Prostate gland (tissue), 2 donors: ENCODE data around the gene STMP1.

Experiments
- CTCF ChIP-seq, 4 experiments: fragments of 200-600 bp in 2 of 4; fragments of 450-650 bp in 2 of 4; sonication (generic) in 2 of 4; IDR thresholded peaks; 1 replicate in 3 of 4; 2 replicates in 1 of 4; pipeline ENCODE4 v1.5.1; 2016 to 2019; ENCODE audit warnings: antibody characterized with exemption in 4 of 4, mild to moderate bottlenecking in 2 of 4, moderate library complexity in 2 of 4
- POLR2A ChIP-seq: fragments of 450-650 bp; IDR thresholded peaks from one replicate; pipeline ENCODE4 v1.6.1; 2016; ENCODE audit warnings: antibody characterized with exemption, mild to moderate bottlenecking
- POLR2AphosphoS5 ChIP-seq: sonication (generic); formaldehyde crosslinking; IDR thresholded peaks from one replicate; pipeline ENCODE4 v1.6.1; 2017; ENCODE audit warnings: antibody characterized with exemption

DNA sequence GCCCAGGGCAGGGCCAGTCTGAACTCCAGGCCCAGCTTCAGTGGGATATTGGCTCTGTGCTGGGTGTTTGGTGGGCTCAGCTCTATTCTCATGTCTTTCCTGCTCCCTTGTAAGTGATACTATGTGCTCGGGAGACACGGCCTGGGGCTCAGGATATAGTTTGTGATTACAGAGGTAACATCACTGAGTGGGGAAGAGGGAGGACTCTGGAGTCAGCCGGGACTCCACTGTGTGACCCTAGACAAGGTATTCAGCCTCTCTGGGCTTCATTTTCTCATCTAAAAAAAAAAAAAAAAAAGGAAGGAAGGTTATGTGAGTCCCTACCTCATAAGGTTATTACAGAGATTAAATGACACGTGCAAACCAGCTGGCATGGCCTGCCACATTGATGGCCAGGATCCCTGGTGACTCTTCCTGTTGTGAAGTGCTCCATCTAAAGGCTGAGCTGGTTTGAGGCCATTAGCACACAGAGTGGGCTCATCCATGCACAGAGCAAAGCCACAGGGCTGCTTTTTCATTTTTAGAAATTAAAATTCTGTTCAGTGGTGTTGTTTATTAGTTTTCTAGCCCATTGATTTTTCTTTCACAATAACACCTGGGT lies 50.0 kb downstream of the STMP1 start:
- TF ChIP-seq POLR2AphosphoS5 (no peak), CTCF (IDR thresholded peaks at IDR 0.05) (no peak), POLR2A (no peak)
